Activated CD8-positive, alpha-beta T cell treated with anti-CD3 and anti-CD28 coated beads for 36 hours (primary cell): ENCODE results near the gene RHBDL3. TPM values are rescaled to one million over a fixed set of nuclear protein-coding genes. Genes with fewer than 3 reads are reported as not detected.
A peak's percentile ranks its signal among the peaks of the same experiment; 100 is the strongest.

Experiments
- ATAC-seq: fragments of 200-7000 bp; cut with Tn5 transposase; one replicate; pipeline ENCODE4 v1.10.0; 2021; ENCODE audit warnings: mild to moderate bottlenecking, moderate library complexity
- CTCF ChIA-PET: fragments of 350-600 bp; sonication (Branson Sonifier 250); formaldehyde crosslinking; loops from one replicate; lab custom pipeline; 2021; ENCODE audit warnings: antibody characterized with exemption; lab: Charles Lee
- POLR2A ChIA-PET: fragments of 350-600 bp; sonication (Branson Sonifier 250); formaldehyde crosslinking; loops from one replicate; lab custom pipeline; 2021; ENCODE audit warnings: antibody characterized with exemption; lab: Charles Lee
- DNase-seq: peaks from one replicate; pipeline ENCODE4 v3.0.0-alpha.2; 2020
- H3K27ac Mint-ChIP-seq: one replicate; pipeline ENCODE4 v1.8.0; 2021; ENCODE audit warnings: mild to moderate bottlenecking, mixed read lengths
- H3K27me3 Mint-ChIP-seq: one replicate; pipeline ENCODE4 v1.8.0; 2021; ENCODE audit warnings: mixed read lengths
- H3K36me3 Mint-ChIP-seq: one replicate; pipeline ENCODE4 v1.8.0; 2021; ENCODE audit warnings: low read depth, mixed read lengths
- H3K4me1 Mint-ChIP-seq: one replicate; pipeline ENCODE4 v1.8.0; 2021; ENCODE audit warnings: low read depth, mixed read lengths
- H3K4me3 Mint-ChIP-seq: one replicate; pipeline ENCODE4 v1.8.0; 2021; ENCODE audit warnings: mild to moderate bottlenecking, moderate library complexity, mixed read lengths
- H3K9me3 Mint-ChIP-seq: one replicate; pipeline ENCODE4 v1.8.0; 2021; ENCODE audit warnings: mixed read lengths
- CTCF ChIP-seq: fragments of 200-600 bp; IDR thresholded peaks from one replicate; pipeline ENCODE4 v1.8.0; 2022; ENCODE audit warnings: antibody characterized with exemption, mild to moderate bottlenecking
- intact Hi-C: fragments of 100-400 bp; cut with micrococcal nuclease; formaldehyde crosslinking; loops from one replicate; pipeline ENCODE4 v1.10.0; 2022
- total RNA-seq, 2 experiments: library from RNA; stranded (reverse); gene quantifications; one replicate each; pipeline ENCODE4 v1.2.3, GENCODE V29; 2021

Gene RHBDL3
- total RNA-seq, result under 1 TPM in 1 of 2 experiments, not detected in 1; 0.11 TPM

GRCh38 chr17:32265192-32265923 is at the start of gene RHBDL3:
RHBDL3 (plus strand) TSS chr17:32265832; CDS start chr17:32266190, 358 bp downstream.
- Mint-ChIP-seq H3K36me3 (no peaks in the 10 kb centered on the region), H3K9me3 (no peaks in the 10 kb centered on the region), H3K4me3 (peak within 1 kb of the TSS; percentile 57), H3K27me3 (peaks cover 63% of the 10 kb centered on the region), H3K4me1 (peaks cover 12% of the 10 kb centered on the region), H3K27ac (no peak within 1 kb of the TSS)
- DNase-seq (no peak), ATAC-seq (peak; percentile 17)
- CTCF ChIA-PET, result no interaction called here
- no peak for TF ChIP-seq CTCF
- POLR2A ChIA-PET, result interaction anchor here (1.5 to 1.6 kb wide), 2 partner anchors 12 to 52 kb away, joined by 3 to 4 read pairs; no protein-coding TSS in a partner anchor
- intact Hi-C loops, result no loop called here

GRCh38 chr17:32222621-32223020 is 43.0 kb upstream of the RHBDL3 start:
- H3K9me3 Mint-ChIP-seq, result no peaks in the 10 kb centered on the region
- CTCF ChIA-PET, result interaction anchor here (0.9 to 1.3 kb wide), 2 partner anchors 87 to 97 kb away, joined by 3 to 4 read pairs; no protein-coding TSS in a partner anchor
- H3K27me3 Mint-ChIP-seq, result no peaks in the 10 kb centered on the region
- intact Hi-C loops, result no loop called here
- DNase-seq (peak; percentile 11), ATAC-seq (no peak)
- no peak overlapping the region for H3K4me3 Mint-ChIP-seq
- no peak for TF ChIP-seq CTCF
- H3K36me3 Mint-ChIP-seq, result peaks cover 6% of the 10 kb centered on the region
- POLR2A ChIA-PET, result interaction anchor here (0.9 kb wide), 1 partner anchor 17 kb away, joined by 3 read pairs; no protein-coding TSS in a partner anchor
- no peak overlapping the region for H3K27ac Mint-ChIP-seq
- H3K4me1 Mint-ChIP-seq, result peaks cover 40% of the 10 kb centered on the region

- DNase-seq (peak; percentile 7), ATAC-seq (peak; percentile 79)
- ChIA-PET CTCF (interaction anchor here (1.3 to 1.8 kb wide), 3 partner anchors 21 to 88 kb away, joined by 3 to 6 read pairs (median 3); no protein-coding TSS in a partner anchor), POLR2A (interaction anchor here (0.9 kb wide), 1 partner anchor 18 kb away, joined by 3 read pairs; no protein-coding TSS in a partner anchor)
- Mint-ChIP-seq H3K4me3 (no peak overlapping the region), H3K27me3 (no peaks in the 10 kb centered on the region), H3K9me3 (no peaks in the 10 kb centered on the region), H3K4me1 (peaks cover 37% of the 10 kb centered on the region), H3K27ac (peak overlapping the region; percentile 38), H3K36me3 (peaks cover 6% of the 10 kb centered on the region)
- no peak for TF ChIP-seq CTCF
- intact Hi-C loops, result no loop called here
Measured at GRCh38 chr17:32223703-32224102, 41.9 kb upstream of the RHBDL3 start.

- intact Hi-C loops, result no loop called here
- Mint-ChIP-seq H3K27ac (no peak overlapping the region), H3K9me3 (no peaks in the 10 kb centered on the region), H3K27me3 (no peaks in the 10 kb centered on the region), H3K4me3 (no peak overlapping the region), H3K4me1 (peaks cover 16% of the 10 kb centered on the region), H3K36me3 (peaks cover 6% of the 10 kb centered on the region)
- ChIA-PET POLR2A (no interaction called here), CTCF (interaction anchor here (1.1 to 1.4 kb wide), 4 partner anchors 15 to 217 kb away, joined by 3 to 5 read pairs (median 3); partner anchors contain the start of gene PSMD11)
- ATAC-seq (no peak), DNase-seq (no peak)
- TF ChIP-seq CTCF, result no peak
Measured at GRCh38 chr17:32226886-32227285, 38.7 kb upstream of the RHBDL3 start.

- H3K27ac Mint-ChIP-seq, result no peak overlapping the region
- no peak for DNase-seq
- no peaks in the 10 kb centered on the region for H3K9me3 Mint-ChIP-seq
- H3K4me3 Mint-ChIP-seq, result no peak overlapping the region
- ATAC-seq, result no peak
- ChIA-PET CTCF (no interaction called here), POLR2A (no interaction called here)
- peaks cover 6% of the 10 kb centered on the region for H3K36me3 Mint-ChIP-seq
- no peaks in the 10 kb centered on the region for H3K27me3 Mint-ChIP-seq
- intact Hi-C loops, result no loop called here
- TF ChIP-seq CTCF, result no peak
- H3K4me1 Mint-ChIP-seq, result peaks cover 16% of the 10 kb centered on the region
Measured at GRCh38 chr17:32227910-32228309, 37.7 kb upstream of the RHBDL3 start.
